Measurements from ENCODE around the gene CETN1.

Gene CETN1

DNA sequence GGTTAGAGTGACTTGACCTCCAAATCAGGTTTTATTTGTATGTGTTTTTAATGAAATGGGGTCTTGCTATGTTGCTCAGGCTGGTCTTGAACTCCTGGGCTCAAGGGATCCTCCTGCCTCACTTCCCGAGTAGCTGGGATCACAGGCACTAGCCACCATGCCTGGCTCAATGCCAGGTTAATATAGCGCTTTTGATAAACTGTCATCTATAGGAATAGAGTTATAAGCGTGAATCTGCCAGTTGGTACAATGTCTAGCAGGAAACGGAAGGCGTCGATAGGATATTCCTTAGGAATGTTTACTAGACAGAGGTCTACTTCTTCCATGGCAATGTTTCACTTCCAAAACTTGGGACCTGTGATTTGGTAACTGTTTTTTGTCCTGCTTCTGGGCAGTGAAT is 42.1 kb downstream of the CETN1 start:
- CTCF ChIA-PET: interaction anchor here (2.3 to 7.3 kb wide), 3 partner anchors 90 to 217 kb away, joined by 9 to 89 read pairs (median 85); partner anchors contain the start of gene ENOSF1
- no peaks in the 10 kb centered on the region for H3K36me3 Mint-ChIP-seq
- no peaks in the 10 kb centered on the region for H3K9me3 Mint-ChIP-seq
- no peak overlapping the region for H3K4me3 Mint-ChIP-seq
- no peaks in the 10 kb centered on the region for H3K4me1 Mint-ChIP-seq
- peaks cover 34% of the 10 kb centered on the region for H3K27me3 Mint-ChIP-seq
- H3K27ac Mint-ChIP-seq: no peak overlapping the region
- no peak for DNase-seq

DNA sequence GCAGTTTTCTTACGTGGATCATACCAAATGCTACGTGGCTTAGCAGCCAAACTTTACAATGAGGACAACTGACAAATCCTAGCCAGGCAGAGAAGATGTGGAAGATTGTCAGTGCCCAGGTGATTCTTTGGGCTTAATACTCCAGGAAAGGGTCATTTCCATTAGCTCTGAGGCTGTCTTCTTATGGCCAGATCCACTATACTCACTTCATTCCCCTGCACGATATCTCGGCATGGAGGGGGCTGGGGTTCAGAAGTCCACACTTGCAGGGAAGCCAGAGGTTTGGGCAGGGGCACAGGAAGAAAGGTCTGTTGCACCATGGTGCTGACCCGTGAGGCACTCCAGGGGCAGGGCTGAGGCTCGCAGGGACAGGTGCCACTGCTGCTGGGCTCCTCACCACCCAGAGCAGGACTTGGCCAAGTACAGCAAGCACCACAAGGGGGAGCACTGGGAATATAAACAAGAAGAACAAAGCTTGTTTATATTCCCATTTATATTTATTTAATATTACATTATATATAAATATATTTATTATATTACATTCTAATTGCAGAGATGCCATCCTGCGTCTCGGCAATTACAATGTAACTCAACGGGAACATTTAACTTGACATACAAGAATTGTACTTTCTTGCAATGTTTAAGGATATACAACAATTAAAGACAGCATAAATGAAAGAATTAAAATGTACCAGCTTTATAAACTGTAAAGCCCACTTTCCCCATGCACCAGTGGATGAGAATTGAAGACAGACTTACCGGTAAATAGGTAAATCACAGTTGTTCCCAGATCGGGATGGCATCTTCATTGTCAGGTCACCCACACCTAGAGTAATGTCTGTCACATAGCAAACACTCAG is 43.8 kb downstream of the CETN1 start:
- H3K4me1 Mint-ChIP-seq: no peaks in the 10 kb centered on the region
- no peaks in the 10 kb centered on the region for H3K9me3 Mint-ChIP-seq
- CTCF ChIA-PET: interaction anchor here (0.8 to 7.3 kb wide), 28 partner anchors 8 to 338 kb away, joined by 3 to 89 read pairs (median 4); partner anchors contain the start of genes ENOSF1 and TYMS
- H3K4me3 Mint-ChIP-seq: no peak overlapping the region
- no peaks in the 10 kb centered on the region for H3K36me3 Mint-ChIP-seq
- peaks cover 36% of the 10 kb centered on the region for H3K27me3 Mint-ChIP-seq
- H3K27ac Mint-ChIP-seq: no peak overlapping the region
- DNase-seq: peak; percentile 79

DNA sequence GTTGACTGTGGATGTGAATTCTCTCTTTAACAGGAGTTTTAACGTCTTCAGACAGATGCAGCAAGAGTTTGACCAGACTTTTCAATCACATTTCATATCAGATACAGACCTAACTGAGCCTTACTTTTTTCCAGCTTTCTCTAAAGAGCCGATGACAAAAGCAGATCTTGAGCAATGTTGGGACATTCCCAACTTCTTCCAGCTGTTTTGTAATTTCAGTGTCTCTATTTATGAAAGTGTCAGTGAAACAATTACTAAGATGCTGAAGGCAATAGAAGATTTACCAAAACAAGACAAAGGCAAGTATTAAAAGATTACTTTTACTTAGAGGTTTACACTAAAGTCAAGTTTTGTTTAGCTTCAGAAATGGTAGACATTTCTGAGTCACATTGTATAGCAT is 47.1 kb downstream of the CETN1 start:
- no peak for DNase-seq
- CTCF ChIA-PET: interaction anchor here (0.5 to 6.8 kb wide), 8 partner anchors 9 to 212 kb away, joined by 3 to 85 read pairs (median 4); partner anchors contain the start of gene ENOSF1
- H3K4me1 Mint-ChIP-seq: no peaks in the 10 kb centered on the region
- H3K36me3 Mint-ChIP-seq: no peaks in the 10 kb centered on the region
- peaks cover 43% of the 10 kb centered on the region for H3K27me3 Mint-ChIP-seq
- H3K4me3 Mint-ChIP-seq: no peak overlapping the region
- no peaks in the 10 kb centered on the region for H3K9me3 Mint-ChIP-seq
- H3K27ac Mint-ChIP-seq: no peak overlapping the region

DNA sequence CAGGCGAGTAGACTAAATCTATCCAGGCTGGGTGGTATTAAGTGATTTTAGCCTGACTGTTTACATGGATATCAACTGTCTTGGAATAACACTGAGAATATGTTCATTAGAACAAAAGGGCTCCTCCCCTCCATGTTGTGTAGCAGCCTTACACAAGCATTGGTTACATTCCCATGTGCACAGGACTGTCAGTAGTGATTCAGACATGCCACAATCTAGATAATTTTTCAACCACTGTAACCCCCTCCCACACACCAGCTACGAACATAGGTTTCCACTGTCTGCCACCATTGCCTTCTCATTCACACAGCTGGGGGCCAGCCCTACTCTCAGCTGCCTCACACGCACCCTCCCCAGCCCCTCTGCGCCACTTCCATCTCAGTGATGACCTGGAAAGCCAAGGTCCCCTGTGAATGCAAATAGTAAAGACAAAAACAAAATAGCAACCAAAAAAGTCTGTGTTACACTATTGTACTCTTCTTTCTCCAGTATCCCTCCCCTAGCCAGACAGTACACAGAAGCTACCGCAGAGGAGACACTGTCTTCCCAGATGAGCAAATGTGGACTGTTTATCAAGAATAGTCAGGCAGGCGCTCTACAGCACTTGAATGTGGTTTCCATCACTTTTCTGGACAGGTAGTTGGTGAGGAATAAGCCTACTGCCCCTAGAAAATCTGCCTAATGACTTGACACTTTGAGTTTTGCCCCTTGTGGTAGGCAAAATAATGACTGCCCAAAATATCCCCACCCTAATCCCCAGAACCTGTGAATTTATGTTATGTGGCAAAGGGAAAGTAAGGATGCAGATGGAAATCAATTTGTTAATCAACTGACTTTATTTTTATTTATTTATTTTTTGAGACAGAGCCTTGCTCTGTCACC is 49.3 kb downstream of the CETN1 start:
- no peak for DNase-seq
- CTCF ChIA-PET: interaction anchor here (1.2 kb wide), 1 partner anchor 9 kb away, joined by 4 read pairs; no protein-coding TSS in a partner anchor
- Mint-ChIP-seq H3K4me3 (no peak overlapping the region), H3K4me1 (no peaks in the 10 kb centered on the region), H3K9me3 (no peaks in the 10 kb centered on the region), H3K27ac (no peak overlapping the region), H3K36me3 (no peaks in the 10 kb centered on the region), H3K27me3 (peaks cover 34% of the 10 kb centered on the region)

DNA sequence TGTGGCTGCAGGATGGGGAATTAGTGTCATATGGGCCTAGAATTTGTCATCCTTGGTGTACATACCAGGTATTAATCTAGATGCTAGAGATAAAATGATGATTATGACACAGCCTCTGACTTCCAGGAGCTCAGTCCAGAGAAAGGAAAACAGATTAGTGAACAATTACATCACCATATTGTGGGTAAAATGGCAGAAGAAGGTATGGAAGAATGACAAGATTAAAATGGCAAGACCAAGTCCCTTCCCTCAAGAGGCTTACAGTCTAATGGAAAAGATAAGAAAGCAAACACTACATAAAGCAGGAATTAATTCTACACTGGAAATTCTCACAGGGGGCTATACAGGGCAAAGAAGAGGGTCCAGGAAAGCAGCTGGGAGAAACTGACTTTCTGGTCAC is 51.4 kb downstream of the CETN1 start:
- CTCF ChIA-PET: interaction anchor here (1.0 to 1.4 kb wide), 5 partner anchors 12 to 208 kb away, joined by 3 to 6 read pairs (median 3); partner anchors contain the start of gene TYMS
- H3K4me3 Mint-ChIP-seq: no peak overlapping the region

More for the DNA sequence above, 51.4 kb downstream of the CETN1 start:
- Mint-ChIP-seq H3K36me3 (no peaks in the 10 kb centered on the region), H3K4me1 (no peaks in the 10 kb centered on the region), H3K9me3 (no peaks in the 10 kb centered on the region), H3K27ac (no peak overlapping the region), H3K27me3 (peaks cover 36% of the 10 kb centered on the region)
- no peak for DNase-seq
